GM18873 (cell line): ENCODE measurements around the gene PLA2G4F.

Experiments
- ATAC-seq: cut with Tn5 transposase; IDR thresholded peaks from one replicate; pipeline ENCODE4 v1.9.1; 2021; ENCODE audit warnings: mild to moderate bottlenecking, moderate library complexity, moderate number of reproducible peaks; ENCODE audit not compliant: unreplicated experiment, low FRiP score

PLA2G4F gene

GRCh38 chr15:42133886-42134502 is 22.4 kb downstream of the PLA2G4F start:
- no peak for ATAC-seq

DNA sequence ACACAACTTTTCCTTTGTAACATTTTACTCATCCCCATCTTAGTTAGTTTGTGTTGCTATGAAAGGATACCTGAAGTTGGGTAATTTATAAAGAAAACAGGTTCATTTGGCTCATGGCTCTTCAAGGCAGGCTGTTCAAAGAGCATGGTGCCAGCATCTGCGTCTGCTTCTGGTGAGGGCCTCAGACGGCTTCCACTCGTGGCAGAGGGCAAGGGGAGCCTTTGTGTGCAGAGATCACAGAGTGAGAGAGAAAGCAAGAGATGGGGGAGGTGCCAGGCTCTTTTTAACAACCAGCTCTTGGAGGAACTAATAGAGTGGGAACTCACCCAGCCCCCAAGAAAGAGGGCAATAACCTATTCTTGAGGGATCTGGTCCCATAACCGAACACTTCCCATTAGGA is 23.1 kb downstream of the PLA2G4F start:
- ATAC-seq, result no peak

DNA sequence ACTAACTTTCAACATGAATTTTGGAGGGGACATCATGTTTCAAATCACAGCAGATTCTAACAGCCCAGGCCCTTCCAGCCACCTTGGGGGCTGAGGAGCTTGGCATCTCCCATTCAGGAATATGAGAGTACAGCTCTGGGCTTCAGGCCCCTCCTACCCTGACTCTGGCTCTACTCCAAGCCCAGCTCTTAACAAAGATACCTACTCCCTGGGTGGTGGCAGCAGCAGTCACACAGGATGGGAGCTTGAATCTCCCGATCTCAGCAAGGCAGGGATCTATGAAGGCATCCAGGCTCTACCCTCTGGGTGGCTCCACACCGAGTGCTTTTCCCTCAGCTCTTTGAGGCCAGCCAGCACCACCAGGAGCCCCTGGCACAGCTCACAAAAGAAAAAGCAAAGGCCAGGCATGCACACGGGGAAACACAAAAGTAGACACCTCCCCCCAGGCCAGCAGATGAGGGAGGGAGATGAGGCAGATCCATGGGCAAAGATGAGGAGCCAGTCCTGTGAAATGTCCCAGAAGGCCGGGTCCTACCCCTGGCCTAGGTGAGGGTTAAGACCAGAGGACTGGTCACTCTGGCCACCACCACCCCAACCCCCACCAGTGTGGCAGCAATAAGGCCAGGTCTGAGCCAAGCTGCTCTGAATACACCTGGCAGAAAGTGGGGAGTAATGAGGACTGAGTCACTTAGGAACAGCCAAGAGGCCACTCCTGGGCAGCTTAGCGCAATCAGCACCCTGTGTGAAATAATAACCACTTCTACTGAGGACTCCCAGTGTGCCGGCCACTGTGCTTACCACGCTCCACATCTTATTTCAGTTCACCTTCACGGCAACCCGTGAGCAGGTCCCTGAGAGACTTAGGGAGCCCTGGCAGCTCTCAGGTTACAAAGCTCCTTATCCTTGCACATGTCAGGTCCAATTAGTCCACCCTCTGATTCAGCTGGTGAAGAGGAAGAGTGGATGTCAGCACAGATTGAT is 24.3 kb downstream of the PLA2G4F start:
- ATAC-seq, result no peak

- ATAC-seq, result no peak
These were observed 25.4 kb downstream of the PLA2G4F start for GRCh38 chr15:42131006-42131405.

GRCh38 chr15:42130246-42130986 is 26.0 kb downstream of the PLA2G4F start:
- ATAC-seq, result no peak

DNA sequence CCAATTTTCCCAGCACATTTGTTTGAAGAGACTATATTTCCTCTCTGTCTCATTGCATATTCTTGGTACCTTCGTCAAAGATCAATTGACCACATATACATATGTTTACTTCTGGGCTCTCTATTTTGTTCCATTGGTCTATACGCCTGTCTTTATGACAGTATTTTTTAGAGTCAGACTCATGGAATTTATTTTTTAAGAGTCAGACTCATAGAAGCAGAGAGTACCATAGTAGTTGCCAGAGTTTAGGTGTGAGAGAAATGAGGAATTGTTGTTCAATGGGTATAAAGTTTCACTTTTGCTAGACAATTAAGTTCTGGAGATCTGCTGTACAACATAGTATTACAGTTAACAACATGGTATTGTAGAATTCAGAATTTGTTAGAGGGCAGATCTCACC is 27.1 kb downstream of the PLA2G4F start:
- no peak for ATAC-seq

- no peak for ATAC-seq
These were observed 28.0 kb downstream of the PLA2G4F start for GRCh38 chr15:42128476-42128875.

- ATAC-seq, result no peak
These were observed 32.9 kb downstream of the PLA2G4F start for GRCh38 chr15:42123546-42123945.

- no peak for ATAC-seq
These were observed 34.8 kb downstream of the PLA2G4F start for GRCh38 chr15:42121682-42122081.

DNA sequence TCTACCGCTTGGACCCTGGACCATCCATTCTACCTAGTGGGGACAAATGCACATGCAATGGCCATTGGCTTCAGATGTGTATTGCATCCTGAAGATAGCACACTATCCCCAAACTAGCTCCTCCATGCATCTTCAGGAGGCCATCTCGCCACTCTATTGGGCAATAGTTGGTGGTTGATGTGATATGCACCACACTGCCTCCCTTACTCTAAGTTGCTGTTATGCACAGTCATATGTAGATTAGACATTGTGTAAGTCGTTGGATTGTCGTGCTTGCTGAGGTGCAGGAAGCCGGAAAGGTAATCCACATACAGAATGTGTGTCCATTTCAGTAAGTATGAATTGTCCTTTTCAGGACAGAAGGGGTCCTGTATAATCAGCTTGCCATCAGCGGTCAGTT is 35.4 kb downstream of the PLA2G4F start:
- ATAC-seq, result no peak

DNA sequence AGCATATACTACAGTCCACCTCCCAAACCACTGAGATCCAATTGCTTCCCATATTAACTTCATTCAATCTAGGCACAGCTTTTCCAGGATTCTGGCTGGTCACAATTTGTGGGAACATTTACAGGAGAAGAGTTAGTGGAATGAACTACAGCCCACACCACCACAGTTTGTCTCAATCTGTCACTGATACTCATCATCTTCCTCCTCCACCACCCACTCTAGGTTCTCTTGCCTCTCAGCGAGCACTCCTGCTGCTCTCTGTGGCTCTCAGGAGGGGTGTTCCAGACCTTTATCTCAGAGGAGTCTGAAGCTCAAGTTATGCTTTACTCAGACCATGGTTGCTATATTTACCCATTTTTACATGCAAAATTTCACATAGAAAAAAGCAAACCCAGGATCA is 36.2 kb downstream of the PLA2G4F start:
- no peak for ATAC-seq

GRCh38 chr15:42119446-42119760 is 37.0 kb downstream of the PLA2G4F start:
- no peak for ATAC-seq

DNA sequence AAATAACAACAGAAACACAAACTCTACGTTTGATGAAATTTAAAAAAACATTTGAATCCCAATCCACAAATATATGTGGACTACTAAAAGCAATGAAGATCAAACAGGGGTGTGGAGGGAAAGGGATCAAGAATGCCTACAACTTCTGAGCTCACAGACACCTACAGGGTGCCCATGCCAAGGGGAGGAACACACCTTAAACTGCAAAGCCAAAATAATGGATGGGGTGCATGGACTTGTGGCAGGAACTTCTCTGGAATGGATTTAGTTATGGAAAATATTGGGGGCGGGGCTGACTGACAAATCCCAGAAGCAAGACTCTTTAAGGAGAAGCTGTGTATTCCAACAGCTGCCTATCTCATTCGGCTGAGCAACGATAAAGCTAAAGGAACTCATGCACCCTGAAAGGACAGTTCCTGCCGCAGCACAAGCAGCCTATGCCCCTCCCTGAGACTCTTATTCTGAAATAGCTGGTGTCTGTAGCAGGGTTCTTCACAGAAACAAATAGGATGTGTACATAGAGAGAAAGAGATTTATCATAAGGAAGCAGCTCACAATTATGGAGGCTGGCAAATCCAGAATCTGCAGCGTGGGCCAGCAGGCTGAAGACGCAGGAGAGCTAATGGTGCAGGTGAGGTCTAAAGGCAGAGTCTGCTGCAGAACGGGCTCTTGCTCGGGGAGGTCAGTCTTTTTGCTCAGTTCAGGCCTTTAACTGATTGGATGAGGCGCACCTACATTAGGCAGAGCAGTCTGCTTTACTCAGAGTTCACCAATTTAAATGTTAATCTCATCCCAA is 37.6 kb downstream of the PLA2G4F start:
- no peak for ATAC-seq

DNA sequence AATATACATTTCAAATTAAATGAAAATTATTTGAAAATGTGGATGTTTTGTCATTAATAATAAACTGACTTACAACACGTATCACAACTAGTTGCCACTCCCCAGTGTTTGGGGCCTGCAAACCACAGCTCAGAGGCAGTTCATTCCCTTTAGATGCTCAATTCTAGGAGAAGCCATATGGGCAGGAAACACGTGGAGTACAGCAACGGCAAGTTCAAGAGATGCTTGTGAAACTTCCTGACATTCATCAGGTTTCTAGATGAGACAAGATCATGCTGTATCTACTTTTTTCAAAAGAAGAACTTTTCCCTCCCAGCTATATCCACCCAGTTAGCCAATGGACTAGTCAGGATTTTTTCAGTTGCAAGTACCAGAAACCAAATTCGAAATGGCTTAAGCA is 44.5 kb downstream of the PLA2G4F start:
- ATAC-seq, result no peak

GRCh38 chr15:42110367-42110766 is 46.1 kb downstream of the PLA2G4F start:
- ATAC-seq, result no peak

DNA sequence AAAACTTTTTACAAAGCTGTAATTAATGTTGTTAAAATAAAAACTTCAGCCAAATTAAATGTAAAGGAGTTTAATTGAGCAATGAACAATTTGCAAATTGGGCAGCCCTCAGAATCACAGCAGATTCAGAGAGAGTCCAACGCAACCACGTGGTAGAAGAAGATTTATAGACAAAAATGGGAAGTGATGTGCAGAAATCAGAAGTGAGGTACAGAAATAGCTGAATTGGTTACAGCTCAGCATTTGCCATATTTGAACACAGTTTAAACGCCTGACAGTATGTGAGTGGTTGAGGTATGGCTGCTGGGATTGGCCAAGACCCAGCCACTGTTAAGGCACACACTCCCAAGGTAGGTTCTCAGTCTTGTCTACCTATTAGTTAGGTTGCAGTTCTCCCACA is 47.6 kb downstream of the PLA2G4F start:
- no peak for ATAC-seq

GRCh38 chr15:42108189-42108588 is 48.2 kb downstream of the PLA2G4F start:
- no peak for ATAC-seq

DNA sequence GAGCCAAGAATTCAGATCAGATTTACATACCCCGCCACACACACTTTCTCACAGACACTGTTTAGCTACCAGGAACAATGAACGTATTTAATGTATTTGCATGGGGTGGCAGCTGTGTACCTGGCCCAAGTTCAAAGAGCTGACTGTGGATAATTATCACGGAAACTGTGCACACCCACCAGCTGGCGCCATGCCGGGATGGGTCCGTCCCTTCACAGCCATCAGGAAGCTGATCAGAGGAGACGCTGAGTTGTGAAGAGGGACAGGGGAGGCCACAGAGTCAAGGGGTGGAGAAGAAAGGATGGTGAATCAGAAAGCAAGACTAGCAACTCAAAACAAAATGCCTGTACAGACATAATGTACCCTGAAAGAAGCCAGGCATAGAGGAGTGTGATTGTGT is 49.0 kb downstream of the PLA2G4F start:
- no peak for ATAC-seq

DNA sequence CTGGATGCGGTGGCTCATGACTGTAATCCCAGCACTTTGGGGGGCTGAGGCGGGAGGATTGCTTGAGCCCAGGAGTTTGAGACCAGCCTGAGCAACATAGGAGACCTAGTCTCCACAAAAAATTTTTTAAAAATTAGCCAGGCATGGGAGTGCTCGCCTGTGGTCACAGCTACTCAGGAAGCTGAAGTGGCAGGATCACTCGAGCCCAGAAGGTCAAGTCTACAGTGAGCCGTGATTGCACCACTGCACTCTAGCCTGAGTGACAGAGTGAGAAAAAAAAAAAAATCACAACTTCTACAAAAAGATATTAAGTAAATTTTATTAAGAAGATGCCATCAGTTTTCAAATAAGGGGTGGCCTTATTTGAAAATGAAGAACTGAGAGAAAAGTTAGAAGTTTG is 50.1 kb downstream of the PLA2G4F start:
- no peak for ATAC-seq

DNA sequence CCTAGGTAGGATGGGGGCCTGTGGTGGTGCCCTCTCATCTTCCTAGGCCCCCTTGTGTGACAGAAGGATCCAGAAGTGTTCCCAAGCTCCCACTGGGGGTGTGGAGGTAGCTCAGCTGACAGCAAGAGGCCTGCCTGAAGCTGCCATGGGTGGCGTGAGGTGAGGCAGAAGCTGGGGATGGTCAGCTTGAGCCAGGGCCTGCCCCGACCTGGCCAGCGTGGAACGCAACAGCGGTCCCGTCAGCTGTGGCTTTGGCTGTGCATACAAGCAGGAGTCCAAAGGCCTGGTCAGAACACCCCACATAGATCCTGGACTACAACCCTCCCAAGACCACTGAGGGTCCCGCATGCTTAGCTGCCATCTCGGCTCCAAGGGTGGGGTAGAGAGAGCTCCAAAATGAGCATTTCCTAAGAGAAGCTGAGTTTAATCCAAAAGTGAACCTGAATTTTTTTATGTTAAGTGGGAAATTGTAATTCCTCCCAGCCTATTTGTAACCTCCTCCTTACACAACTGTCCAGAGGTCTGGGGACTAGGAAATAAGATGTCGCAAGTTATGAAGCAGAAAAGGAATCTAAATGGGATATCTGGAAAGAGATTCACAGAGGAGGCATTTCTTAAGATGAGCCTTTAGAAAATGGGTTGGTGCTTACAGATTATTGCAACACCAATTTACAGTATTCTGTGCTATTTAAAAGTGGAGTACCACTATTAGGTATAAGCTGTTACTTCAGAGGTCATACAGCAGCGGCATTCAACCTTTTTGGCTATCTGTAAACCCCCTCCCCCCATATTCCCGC is 52.1 kb downstream of the PLA2G4F start:
- ATAC-seq, result no peak
